HepG2 (cell line): ENCODE data around the gene HDLBP. TPM values are rescaled to one million over a fixed set of nuclear protein-coding genes. Genes with fewer than 3 reads are reported as not detected.

ENCODE experiments used
- EHMT2 ChIP-seq: fragments of 200-600 bp; sonication (generic); IDR thresholded peaks from 2 replicates; pipeline ENCODE4 v1.7.0; 2017; ENCODE audit warnings: antibody characterized with exemption, low read depth, low read length, borderline replicate concordance
- ELF4 ChIP-seq: sonication (generic); formaldehyde crosslinking; IDR thresholded peaks from 2 replicates; pipeline ENCODE4 v1.5.0; 2020; ENCODE audit warnings: missing genetic modification reagents, mild to moderate bottlenecking, moderate library complexity, borderline replicate concordance
- IKZF1 ChIP-seq: fragments of 450-650 bp; IDR thresholded peaks from 2 replicates; pipeline ENCODE4 v1.7.1; 2016
- KDM3A ChIP-seq: IDR thresholded peaks from 2 replicates; pipeline ENCODE4 v1.6.1; 2018; ENCODE audit warnings: low read depth, missing compliant biosample characterization
- KDM6A ChIP-seq: IDR thresholded peaks from 2 replicates; pipeline ENCODE4 v1.6.1; 2016; ENCODE audit warnings: low read depth
- KLF9 ChIP-seq: IDR thresholded peaks from 2 replicates; pipeline ENCODE4 v1.6.1; 2016; ENCODE audit warnings: low read depth
- MLLT10 ChIP-seq: sonication (generic); formaldehyde crosslinking; IDR thresholded peaks from 2 replicates; pipeline ENCODE4 v1.4.0; 2020; ENCODE audit warnings: missing genetic modification reagents
- NFE2L2 ChIP-seq: fragments of 150-350 bp; IDR thresholded peaks from 2 replicates; pipeline ENCODE4 v1.6.1; 2014; ENCODE audit warnings: low read length
- PATZ1 ChIP-seq: sonication (generic); formaldehyde crosslinking; IDR thresholded peaks from 2 replicates; pipeline ENCODE4 v1.4.0; 2020; ENCODE audit warnings: missing genetic modification reagents
- POGZ ChIP-seq: sonication (generic); formaldehyde crosslinking; IDR thresholded peaks from 2 replicates; pipeline ENCODE4 v1.4.0; 2020; ENCODE audit warnings: mild to moderate bottlenecking, missing genetic modification reagents
- REL ChIP-seq: sonication (generic); formaldehyde crosslinking; conservative IDR thresholded peaks from 2 replicates; pipeline ENCODE4 v1.8.0; 2022; ENCODE audit warnings: mild to moderate bottlenecking, missing genetic modification reagents, moderate library complexity
- RFX3 ChIP-seq: IDR thresholded peaks from 2 replicates; pipeline ENCODE4 v1.6.1; 2016; ENCODE audit warnings: missing biosample characterization, missing genetic modification reagents
- SMC3 ChIP-seq: IDR thresholded peaks from 2 replicates; pipeline ENCODE4 v1.6.1; 2011; ENCODE audit warnings: low read length, improper control_type of control experiment
- SOX5 ChIP-seq: IDR thresholded peaks from 2 replicates; pipeline ENCODE4 v1.6.1; 2016; ENCODE audit warnings: borderline replicate concordance
- SRSF1 ChIP-seq: fragments of 200-400 bp; formaldehyde crosslinking; optimal IDR thresholded peaks from 2 replicates; pipeline ENCODE3; 2017; ENCODE audit warnings: mild to moderate bottlenecking, low read depth, low read length, moderate library complexity
- STAT5B ChIP-seq: sonication (generic); formaldehyde crosslinking; IDR thresholded peaks from 2 replicates; pipeline ENCODE4 v1.4.0; 2020; ENCODE audit warnings: missing genetic modification reagents
- ZBTB20 ChIP-seq: sonication (generic); formaldehyde crosslinking; IDR thresholded peaks from 2 replicates; pipeline ENCODE4 v1.8.1; 2023; ENCODE audit warnings: missing genetic modification reagents, low read depth, mild to moderate bottlenecking, borderline replicate concordance
- ZIK1 ChIP-seq: sonication (generic); formaldehyde crosslinking; IDR thresholded peaks from 2 replicates; pipeline ENCODE4 v1.5.0; 2020; ENCODE audit warnings: mild to moderate bottlenecking, low read depth, missing genetic modification reagents, borderline replicate concordance
- ZNF10 ChIP-seq: sonication (generic); formaldehyde crosslinking; IDR thresholded peaks from 2 replicates; pipeline ENCODE4 v1.4.0; 2020; ENCODE audit warnings: mild to moderate bottlenecking, low read depth, missing genetic modification reagents, borderline replicate concordance
- ZNF121 ChIP-seq: sonication (generic); formaldehyde crosslinking; IDR thresholded peaks from 2 replicates; pipeline ENCODE4 v1.5.0; 2020; ENCODE audit warnings: mild to moderate bottlenecking, missing genetic modification reagents
- ZNF225 ChIP-seq: sonication (generic); formaldehyde crosslinking; IDR thresholded peaks from 2 replicates; pipeline ENCODE4 v1.4.0; 2020; ENCODE audit warnings: mild to moderate bottlenecking, missing genetic modification reagents
- ZNF326 ChIP-seq: sonication (generic); formaldehyde crosslinking; IDR thresholded peaks from 2 replicates; pipeline ENCODE4 v1.4.0; 2020; ENCODE audit warnings: missing genetic modification reagents, borderline replicate concordance
- ZNF558 ChIP-seq: sonication (generic); formaldehyde crosslinking; IDR thresholded peaks from 2 replicates; pipeline ENCODE4 v1.9.0; 2022; ENCODE audit warnings: mild to moderate bottlenecking, missing genetic modification reagents, borderline replicate concordance
- ZNF562 ChIP-seq: sonication (generic); formaldehyde crosslinking; IDR thresholded peaks from 2 replicates; pipeline ENCODE4 v1.8.0; 2022; ENCODE audit warnings: missing genetic modification reagents, borderline replicate concordance
- ZNF639 ChIP-seq: conservative IDR thresholded peaks from 2 replicates; pipeline ENCODE4 v1.6.1; 2018; ENCODE audit warnings: missing genetic modification reagents
- polyA plus RNA-seq, 8 experiments: library from polyadenylated mRNA; depleted of rRNA in 3 of 8; stranded (reverse) in 7 of 8; unstranded in 1 of 8; fragments of >200 nt; fragmentation: Illumina TruSeq in 4 of 8; extraction: Trizol in 4 of 8; gene quantifications; 2 replicates each; pipeline versions ENCODE4 v1.2.1 to v1.2.3, GENCODE V29; 2011 to 2016; ENCODE audit warnings: low read depth in 4 of 8, missing spikeins in 1 of 8, mixed read lengths in 1 of 8; ENCODE audit not compliant: insufficient read depth in 1 of 8
- total RNA-seq, 5 experiments: library from RNA; depleted of rRNA; stranded (reverse); fragments of >200 nt; fragmentation: Illumina TruSeq; extraction: Trizol; gene quantifications; 2 replicates each; pipeline ENCODE4 v1.2.3, GENCODE V29; 2016; ENCODE audit warnings: low read depth in 1 of 5
- TF ChIP-seq, protein P1 (sequence below): sonication (generic); formaldehyde crosslinking; IDR thresholded peaks from 2 replicates; pipeline ENCODE4 v1.8.0; 2022; ENCODE audit warnings: mild to moderate bottlenecking, missing genetic modification reagents, moderate library complexity
- TF ChIP-seq, protein P2 (sequence below): sonication (generic); formaldehyde crosslinking; conservative IDR thresholded peaks from 2 replicates; pipeline ENCODE4 v1.5.0; 2020; ENCODE audit warnings: missing genetic modification reagents

HDLBP gene
- total and polyA plus RNA-seq, 2 of the 13 experiments (the other 11 are each of a cell fraction or from before 2014, with no cell fraction given), result 464 to 707 TPM

- TF ChIP-seq REL (CRISPR knock-in tag) (peak; percentile 15; the same call in 1 of the 2 replicates), ZNF10 (no peak), ELF4 (peak; percentile 11; the same call in 1 of the 2 replicates), ZNF326 (CRISPR knock-in tag) (no peak), ZBTB20 (CRISPR knock-in tag) (peak; percentile 58), ZIK1 (no peak; the same call in 1 of the 2 replicates), ZNF121 (CRISPR knock-in tag) (peak; percentile 28; the same call in 1 of the 2 replicates), MLLT10 (peak; percentile 86; the same call in 1 of the 2 replicates), PATZ1 (CRISPR knock-in tag) (no peak), NFE2L2 (no peak), KDM6A (CRISPR knock-in tag) (no peak; the same call in 1 of the 2 replicates), KDM3A (CRISPR knock-in tag) (no peak), EHMT2 (no peak), SOX5 (CRISPR knock-in tag) (no peak), RFX3 (CRISPR knock-in tag) (no peak), ZNF639 (peak; percentile 18; the same call in 1 of the 2 replicates), SRSF1 (peak; percentile 29), KLF9 (no peak), STAT5B (CRISPR knock-in tag) (no peak), IKZF1 (no peak), ZNF562 (CRISPR knock-in tag) (no peak), ZNF558 (peak; percentile 75; the same call in 1 of the 2 replicates), SMC3 (no peak), ZNF225 (CRISPR knock-in tag) (peak; percentile 19; the same call in 1 of the 2 replicates), POGZ (CRISPR knock-in tag) (0 out of 2 replicates have a peak, but pooled peaks have one; percentile 20)
- TF ChIP-seq, protein P1, sequence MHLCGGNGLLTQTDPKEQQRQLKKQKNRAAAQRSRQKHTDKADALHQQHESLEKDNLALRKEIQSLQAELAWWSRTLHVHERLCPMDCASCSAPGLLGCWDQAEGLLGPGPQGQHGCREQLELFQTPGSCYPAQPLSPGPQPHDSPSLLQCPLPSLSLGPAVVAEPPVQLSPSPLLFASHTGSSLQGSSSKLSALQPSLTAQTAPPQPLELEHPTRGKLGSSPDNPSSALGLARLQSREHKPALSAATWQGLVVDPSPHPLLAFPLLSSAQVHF, result no peak
- TF ChIP-seq, protein P2, sequence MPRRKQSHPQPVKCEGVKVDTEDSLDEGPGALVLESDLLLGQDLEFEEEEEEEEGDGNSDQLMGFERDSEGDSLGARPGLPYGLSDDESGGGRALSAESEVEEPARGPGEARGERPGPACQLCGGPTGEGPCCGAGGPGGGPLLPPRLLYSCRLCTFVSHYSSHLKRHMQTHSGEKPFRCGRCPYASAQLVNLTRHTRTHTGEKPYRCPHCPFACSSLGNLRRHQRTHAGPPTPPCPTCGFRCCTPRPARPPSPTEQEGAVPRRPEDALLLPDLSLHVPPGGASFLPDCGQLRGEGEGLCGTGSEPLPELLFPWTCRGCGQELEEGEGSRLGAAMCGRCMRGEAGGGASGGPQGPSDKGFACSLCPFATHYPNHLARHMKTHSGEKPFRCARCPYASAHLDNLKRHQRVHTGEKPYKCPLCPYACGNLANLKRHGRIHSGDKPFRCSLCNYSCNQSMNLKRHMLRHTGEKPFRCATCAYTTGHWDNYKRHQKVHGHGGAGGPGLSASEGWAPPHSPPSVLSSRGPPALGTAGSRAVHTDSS (CRISPR knock-in tag), result no peak
Observed at GRCh38 chr2:241315879-241316631, 583 bp upstream of the HDLBP start, which contains the start of gene SEPTIN2 (continued).
